HepG2 (cell line): ENCODE data around the gene ONECUT3. TPM values are rescaled to one million over a fixed set of nuclear protein-coding genes. Genes with fewer than 3 reads are reported as not detected.

Experiments
- CHD4 ChIP-seq: fragments of 200-600 bp; sonication (generic); IDR thresholded peaks from 2 replicates; pipeline ENCODE4 v1.7.0; 2017; ENCODE audit warnings: mild to moderate bottlenecking, low read length, borderline replicate concordance
- E2F1 ChIP-seq: sonication (generic); formaldehyde crosslinking; IDR thresholded peaks from 2 replicates; pipeline ENCODE4 v1.5.0; 2020; ENCODE audit warnings: missing genetic modification reagents
- FOXA3 ChIP-seq: IDR thresholded peaks from 2 replicates; pipeline ENCODE4 v1.6.1; 2016; ENCODE audit warnings: missing genetic modification reagents, missing compliant biosample characterization
- HDAC2 ChIP-seq: sonication (generic); formaldehyde crosslinking; IDR thresholded peaks from 2 replicates; pipeline ENCODE4 v1.4.0; 2020; ENCODE audit warnings: missing genetic modification reagents
- IRF2 ChIP-seq: IDR thresholded peaks from 2 replicates; pipeline ENCODE4 v1.6.1; 2018; ENCODE audit warnings: missing genetic modification reagents, missing compliant biosample characterization
- KAT8 ChIP-seq: IDR thresholded peaks from 2 replicates; pipeline ENCODE4 v1.6.1; 2016; ENCODE audit warnings: missing genetic modification reagents, missing compliant biosample characterization
- KDM1A ChIP-seq: IDR thresholded peaks from 2 replicates; pipeline ENCODE4 v1.6.1; 2016; ENCODE audit warnings: missing compliant biosample characterization
- MAX ChIP-seq: IDR thresholded peaks from 2 replicates; pipeline ENCODE4 v1.6.1; 2012; ENCODE audit warnings: inconsistent platforms
- MED1 ChIP-seq: sonication (generic); formaldehyde crosslinking; IDR thresholded peaks from 2 replicates; pipeline ENCODE4 v1.4.0; 2020; ENCODE audit warnings: missing genetic modification reagents
- MEIS1 ChIP-seq: sonication (generic); formaldehyde crosslinking; IDR thresholded peaks from 2 replicates; pipeline ENCODE4 v1.9.0; 2021; ENCODE audit warnings: mild to moderate bottlenecking, missing genetic modification reagents, moderate library complexity, borderline replicate concordance
- MIER3 ChIP-seq: IDR thresholded peaks from 2 replicates; pipeline ENCODE4 v1.6.1; 2016; ENCODE audit warnings: missing compliant biosample characterization, borderline replicate concordance
- MXD4 ChIP-seq: IDR thresholded peaks from 2 replicates; pipeline ENCODE4 v1.6.1; 2016; ENCODE audit warnings: mild to moderate bottlenecking, missing biosample characterization, missing genetic modification reagents
- PRPF4 ChIP-seq: fragments of 200-400 bp; formaldehyde crosslinking; IDR thresholded peaks from 2 replicates; pipeline ENCODE4 v1.6.1; 2016; ENCODE audit warnings: low read length, low read depth; ENCODE audit not compliant: poor library complexity, severe bottlenecking
- RAD51 ChIP-seq: fragments of 450-650 bp; IDR thresholded peaks from 2 replicates; pipeline ENCODE4 v1.6.1; 2016; ENCODE audit warnings: borderline replicate concordance
- RNF2 ChIP-seq: fragments of 450-650 bp; conservative IDR thresholded peaks from 2 replicates; pipeline ENCODE4 v1.6.1; 2016; ENCODE audit warnings: low read depth
- SP1 ChIP-seq, 2 experiments: fragments of 450-650 bp in 1 of 2; sonication (generic) in 1 of 2; formaldehyde crosslinking in 1 of 2; IDR thresholded peaks; 2 replicates each; pipeline versions ENCODE4 v1.4.0 to v1.6.1; 2016 to 2020; ENCODE audit warnings: missing genetic modification reagents in 1 of 2
- YEATS2 ChIP-seq: sonication (generic); formaldehyde crosslinking; IDR thresholded peaks from 2 replicates; pipeline ENCODE4 v1.4.0; 2020; ENCODE audit warnings: missing genetic modification reagents, borderline replicate concordance
- ZBTB2 ChIP-seq: sonication (generic); formaldehyde crosslinking; IDR thresholded peaks from 2 replicates; pipeline ENCODE4 v1.8.0; 2022; ENCODE audit warnings: low read depth, missing genetic modification reagents
- ZFP41 ChIP-seq: sonication (generic); formaldehyde crosslinking; IDR thresholded peaks from 2 replicates; pipeline ENCODE4 v1.4.0; 2020; ENCODE audit warnings: mild to moderate bottlenecking, missing genetic modification reagents, borderline replicate concordance
- ZNF451 ChIP-seq: sonication (generic); formaldehyde crosslinking; IDR thresholded peaks from 2 replicates; pipeline ENCODE4 v1.5.0; 2020; ENCODE audit warnings: mild to moderate bottlenecking, missing genetic modification reagents
- polyA plus RNA-seq, 8 experiments: library from polyadenylated mRNA; depleted of rRNA in 3 of 8; stranded (reverse) in 7 of 8; unstranded in 1 of 8; fragments of >200 nt; fragmentation: Illumina TruSeq in 4 of 8; extraction: Trizol in 4 of 8; gene quantifications; 2 replicates each; pipeline versions ENCODE4 v1.2.1 to v1.2.3, GENCODE V29; 2011 to 2016; ENCODE audit warnings: low read depth in 4 of 8, missing spikeins in 1 of 8, mixed read lengths in 1 of 8; ENCODE audit not compliant: insufficient read depth in 1 of 8
- total RNA-seq, 5 experiments: library from RNA; depleted of rRNA; stranded (reverse); fragments of >200 nt; fragmentation: Illumina TruSeq; extraction: Trizol; gene quantifications; 2 replicates each; pipeline ENCODE4 v1.2.3, GENCODE V29; 2016; ENCODE audit warnings: low read depth in 1 of 5
- TF ChIP-seq, protein P1 (sequence below): sonication (generic); formaldehyde crosslinking; IDR thresholded peaks from 2 replicates; pipeline ENCODE4 v1.4.0; 2020; ENCODE audit warnings: missing genetic modification reagents

The ONECUT3 gene
- total and polyA plus RNA-seq, 2 of the 13 experiments (the other 11 are each of a cell fraction or from before 2014, with no cell fraction given): under 0.01 TPM; not detected in 1

- peak; percentile 50; the same call in 1 of the 2 replicates for TF ChIP-seq YEATS2 (CRISPR knock-in tag)
- peak; percentile 50; the same call in 1 of the 2 replicates for TF ChIP-seq ZBTB2
- no peak; the same call in 1 of the 2 replicates for TF ChIP-seq MED1 (CRISPR knock-in tag)
- 0 out of 2 replicates have a peak, but pooled peaks have one; percentile 16 for TF ChIP-seq IRF2 (CRISPR knock-in tag)
- no peak for TF ChIP-seq CHD4
- TF ChIP-seq RNF2: no peak
- no peak for TF ChIP-seq KDM1A (CRISPR knock-in tag)
- TF ChIP-seq ZFP41: 0 out of 2 replicates have a peak, but pooled peaks have one; percentile 32
- TF ChIP-seq KAT8 (CRISPR knock-in tag): peak; percentile 63; the same call in 1 of the 2 replicates
- 0 out of 2 replicates have a peak, but pooled peaks have one; percentile 59 for TF ChIP-seq MEIS1
- peak; percentile 22; the same call in 1 of the 2 replicates for TF ChIP-seq MIER3 (CRISPR knock-in tag)
- no peak for TF ChIP-seq SP1 (IDR thresholded peaks at IDR 0.05)
- TF ChIP-seq SP1 (CRISPR knock-in tag; IDR thresholded peaks at IDR 0.05): peak; percentile 52
- TF ChIP-seq RAD51: no peak
- TF ChIP-seq ZNF451 (CRISPR knock-in tag): 0 out of 2 replicates have a peak, but pooled peaks have one; percentile 38
- peak; percentile 15; the same call in 1 of the 2 replicates for TF ChIP-seq FOXA3 (CRISPR knock-in tag)
- no peak for TF ChIP-seq PRPF4
- TF ChIP-seq, protein P1, sequence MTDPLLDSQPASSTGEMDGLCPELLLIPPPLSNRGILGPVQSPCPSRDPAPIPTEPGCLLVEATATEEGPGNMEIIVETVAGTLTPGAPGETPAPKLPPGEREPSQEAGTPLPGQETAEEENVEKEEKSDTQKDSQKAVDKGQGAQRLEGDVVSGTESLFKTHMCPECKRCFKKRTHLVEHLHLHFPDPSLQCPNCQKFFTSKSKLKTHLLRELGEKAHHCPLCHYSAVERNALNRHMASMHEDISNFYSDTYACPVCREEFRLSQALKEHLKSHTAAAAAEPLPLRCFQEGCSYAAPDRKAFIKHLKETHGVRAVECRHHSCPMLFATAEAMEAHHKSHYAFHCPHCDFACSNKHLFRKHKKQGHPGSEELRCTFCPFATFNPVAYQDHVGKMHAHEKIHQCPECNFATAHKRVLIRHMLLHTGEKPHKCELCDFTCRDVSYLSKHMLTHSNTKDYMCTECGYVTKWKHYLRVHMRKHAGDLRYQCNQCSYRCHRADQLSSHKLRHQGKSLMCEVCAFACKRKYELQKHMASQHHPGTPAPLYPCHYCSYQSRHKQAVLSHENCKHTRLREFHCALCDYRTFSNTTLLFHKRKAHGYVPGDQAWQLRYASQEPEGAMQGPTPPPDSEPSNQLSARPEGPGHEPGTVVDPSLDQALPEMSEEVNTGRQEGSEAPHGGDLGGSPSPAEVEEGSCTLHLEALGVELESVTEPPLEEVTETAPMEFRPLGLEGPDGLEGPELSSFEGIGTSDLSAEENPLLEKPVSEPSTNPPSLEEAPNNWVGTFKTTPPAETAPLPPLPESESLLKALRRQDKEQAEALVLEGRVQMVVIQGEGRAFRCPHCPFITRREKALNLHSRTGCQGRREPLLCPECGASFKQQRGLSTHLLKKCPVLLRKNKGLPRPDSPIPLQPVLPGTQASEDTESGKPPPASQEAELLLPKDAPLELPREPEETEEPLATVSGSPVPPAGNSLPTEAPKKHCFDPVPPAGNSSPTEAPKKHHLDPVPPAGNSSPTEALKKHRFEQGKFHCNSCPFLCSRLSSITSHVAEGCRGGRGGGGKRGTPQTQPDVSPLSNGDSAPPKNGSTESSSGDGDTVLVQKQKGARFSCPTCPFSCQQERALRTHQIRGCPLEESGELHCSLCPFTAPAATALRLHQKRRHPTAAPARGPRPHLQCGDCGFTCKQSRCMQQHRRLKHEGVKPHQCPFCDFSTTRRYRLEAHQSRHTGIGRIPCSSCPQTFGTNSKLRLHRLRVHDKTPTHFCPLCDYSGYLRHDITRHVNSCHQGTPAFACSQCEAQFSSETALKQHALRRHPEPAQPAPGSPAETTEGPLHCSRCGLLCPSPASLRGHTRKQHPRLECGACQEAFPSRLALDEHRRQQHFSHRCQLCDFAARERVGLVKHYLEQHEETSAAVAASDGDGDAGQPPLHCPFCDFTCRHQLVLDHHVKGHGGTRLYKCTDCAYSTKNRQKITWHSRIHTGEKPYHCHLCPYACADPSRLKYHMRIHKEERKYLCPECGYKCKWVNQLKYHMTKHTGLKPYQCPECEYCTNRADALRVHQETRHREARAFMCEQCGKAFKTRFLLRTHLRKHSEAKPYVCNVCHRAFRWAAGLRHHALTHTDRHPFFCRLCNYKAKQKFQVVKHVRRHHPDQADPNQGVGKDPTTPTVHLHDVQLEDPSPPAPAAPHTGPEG: peak; percentile 54; the same call in 1 of the 2 replicates
- peak; percentile 47 for TF ChIP-seq HDAC2 (CRISPR knock-in tag)
- TF ChIP-seq E2F1 (CRISPR knock-in tag): no peak; the same call in 1 of the 2 replicates
- TF ChIP-seq MXD4 (CRISPR knock-in tag): peak; percentile 83; the same call in 1 of the 2 replicates
- TF ChIP-seq MAX: peak; percentile 61
These were observed 59.3 kb downstream of the ONECUT3 start (continued) for GRCh38 chr19:1812426-1813191.
